Lower leg skin (tissue), 3 donors: ENCODE data around the gene PLXNA1.

ENCODE experiments used
- POLR2A ChIP-seq, 2 donors: fragments of 450-650 bp; IDR thresholded peaks; one replicate each; pipeline ENCODE4 v1.6.1; 2016 to 2017; ENCODE audit warnings: antibody characterized with exemption in 2 of 2, mild to moderate bottlenecking in 1 of 2, moderate library complexity in 1 of 2
- TF ChIP-seq, protein P1 (sequence below), 3 donors: fragments of 450-650 bp; IDR thresholded peaks; one replicate each; pipeline ENCODE4 v1.5.1; 2016; ENCODE audit warnings: antibody characterized with exemption in 3 of 3, mild to moderate bottlenecking in 3 of 3, moderate library complexity in 2 of 3

DNA sequence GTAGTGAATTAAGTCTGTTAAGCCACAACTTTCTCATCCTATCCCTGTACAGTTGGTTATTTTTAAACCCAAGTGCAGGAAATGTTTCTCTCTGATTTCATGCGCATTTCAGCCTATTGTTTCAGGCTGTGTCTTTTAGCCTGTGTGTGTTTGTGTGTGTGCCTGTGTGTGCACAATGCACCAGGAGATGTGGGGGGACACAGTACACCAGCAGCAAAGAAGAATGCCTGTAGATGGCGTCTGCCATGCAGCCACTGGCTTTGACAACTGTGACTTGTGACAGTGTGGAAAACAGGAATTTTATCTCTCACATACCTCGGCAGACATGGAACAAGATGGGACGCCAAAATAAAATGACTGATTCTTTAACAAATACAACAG is 43.6 kb upstream of the PLXNA1 start:
- TF ChIP-seq, protein P1, sequence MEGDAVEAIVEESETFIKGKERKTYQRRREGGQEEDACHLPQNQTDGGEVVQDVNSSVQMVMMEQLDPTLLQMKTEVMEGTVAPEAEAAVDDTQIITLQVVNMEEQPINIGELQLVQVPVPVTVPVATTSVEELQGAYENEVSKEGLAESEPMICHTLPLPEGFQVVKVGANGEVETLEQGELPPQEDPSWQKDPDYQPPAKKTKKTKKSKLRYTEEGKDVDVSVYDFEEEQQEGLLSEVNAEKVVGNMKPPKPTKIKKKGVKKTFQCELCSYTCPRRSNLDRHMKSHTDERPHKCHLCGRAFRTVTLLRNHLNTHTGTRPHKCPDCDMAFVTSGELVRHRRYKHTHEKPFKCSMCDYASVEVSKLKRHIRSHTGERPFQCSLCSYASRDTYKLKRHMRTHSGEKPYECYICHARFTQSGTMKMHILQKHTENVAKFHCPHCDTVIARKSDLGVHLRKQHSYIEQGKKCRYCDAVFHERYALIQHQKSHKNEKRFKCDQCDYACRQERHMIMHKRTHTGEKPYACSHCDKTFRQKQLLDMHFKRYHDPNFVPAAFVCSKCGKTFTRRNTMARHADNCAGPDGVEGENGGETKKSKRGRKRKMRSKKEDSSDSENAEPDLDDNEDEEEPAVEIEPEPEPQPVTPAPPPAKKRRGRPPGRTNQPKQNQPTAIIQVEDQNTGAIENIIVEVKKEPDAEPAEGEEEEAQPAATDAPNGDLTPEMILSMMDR (IDR thresholded peaks at IDR 0.05) = no peak
- TF ChIP-seq POLR2A (IDR thresholded peaks at IDR 0.05) = no peak
